Kidney (tissue), 14 donors: ENCODE data around the gene EXOC2. TPM values are rescaled to one million over a fixed set of nuclear protein-coding genes. Genes with fewer than 3 reads are reported as not detected.

ENCODE experiments used
- DNase-seq, 5 donors: peaks; one replicate each; pipeline ENCODE4 v3.0.0-alpha.2; 2013 to 2020
- FAIRE-seq: peaks from 2 replicates; lab custom pipeline; 2012; peaks lifted over from hg19 to GRCh38; lab: Jason Lieb, UNC
- H3K27ac ChIP-seq, 2 donors: one replicate each; pipeline ENCODE4 v1.7.0; 2013; ENCODE audit warnings: low read depth in 2 of 2, low read length in 2 of 2, inconsistent platforms in 1 of 2
- H3K27me3 ChIP-seq: one replicate; pipeline ENCODE4 v1.7.1; 2013; ENCODE audit warnings: low read length, inconsistent platforms; ENCODE audit not compliant: control insufficient read depth, insufficient read depth
- H3K36me3 ChIP-seq, 3 donors: one replicate each; pipeline versions ENCODE4 v1.7.0 to v1.7.1; 2013; ENCODE audit warnings: low read length in 3 of 3, control low read depth in 1 of 3, inconsistent platforms in 1 of 3; ENCODE audit not compliant: insufficient read depth in 3 of 3, control insufficient read depth in 2 of 3
- H3K4me1 ChIP-seq, 3 donors: one replicate each; pipeline versions ENCODE4 v1.7.0 to v1.7.1; 2013; ENCODE audit warnings: low read length in 3 of 3, inconsistent platforms in 1 of 3, low read depth in 1 of 3; ENCODE audit not compliant: control insufficient read depth in 2 of 3, insufficient read depth in 2 of 3
- H3K4me3 ChIP-seq, 3 donors: one replicate each; pipeline versions ENCODE4 v1.7.0 to v1.8.1; 2013; ENCODE audit warnings: low read length in 3 of 3, control low read depth in 1 of 3, inconsistent platforms in 1 of 3
- H3K9ac ChIP-seq, 3 donors: one replicate each; pipeline versions ENCODE4 v1.7.0 to v1.7.1; 2013; ENCODE audit warnings: low read length in 3 of 3, control low read depth in 1 of 3, inconsistent platforms in 1 of 3
- H3K9me3 ChIP-seq, 3 donors: one replicate each; pipeline versions ENCODE4 v1.7.0 to v1.7.1; 2013; ENCODE audit warnings: low read length in 3 of 3, control low read depth in 1 of 3, inconsistent platforms in 1 of 3; ENCODE audit not compliant: control insufficient read depth in 2 of 3, insufficient read depth in 1 of 3
- intact Hi-C: fragments of 100-400 bp; cut with DNase I; formaldehyde crosslinking; loops from one replicate; pipeline ENCODE4 v1.11.1; 2022
- polyA plus RNA-seq: library from polyadenylated mRNA; stranded (reverse); fragments of 350-450 nt; fragmentation: Illumina TruSeq; extraction: RNeasy Lipid Tissue Mini Kit (QIAGEN cat#74804); gene quantifications from one replicate; pipeline ENCODE4 v1.2.3, GENCODE V29; 2014; ENCODE audit warnings: low read depth, low replicate concordance; ENCODE audit not compliant: insufficient read depth
- total RNA-seq: library from RNA; stranded (reverse); fragmentation: NEBNext Ultra II Directional; extraction: Animal tissue kit (Norgen Biotek cat#: 25700); gene quantifications from one replicate; pipeline ENCODE4 v1.2.1, GENCODE V29; 2021
- TF ChIP-seq, protein P1 (sequence below): IDR thresholded peaks from 3 replicates; pipeline ENCODE4 v1.5.1; 2012; ENCODE audit warnings: mild to moderate bottlenecking, moderate library complexity, borderline replicate concordance; ENCODE audit not compliant: insufficient read depth; ENCODE audit errors: extremely low read depth
- donor health status: control.
- donor health status: control.
- donor health status: control.
- donor health status: control.
- donor health status: control.
- donor health status: DM: yes; HTN: yes; CAD: no.
- donor health status: Normal renal cell carcinoma (clear cell type).

The EXOC2 gene
- total and polyA plus RNA-seq, 2 donors from 2014 or later: 8.6 to 21.7 TPM

DNA sequence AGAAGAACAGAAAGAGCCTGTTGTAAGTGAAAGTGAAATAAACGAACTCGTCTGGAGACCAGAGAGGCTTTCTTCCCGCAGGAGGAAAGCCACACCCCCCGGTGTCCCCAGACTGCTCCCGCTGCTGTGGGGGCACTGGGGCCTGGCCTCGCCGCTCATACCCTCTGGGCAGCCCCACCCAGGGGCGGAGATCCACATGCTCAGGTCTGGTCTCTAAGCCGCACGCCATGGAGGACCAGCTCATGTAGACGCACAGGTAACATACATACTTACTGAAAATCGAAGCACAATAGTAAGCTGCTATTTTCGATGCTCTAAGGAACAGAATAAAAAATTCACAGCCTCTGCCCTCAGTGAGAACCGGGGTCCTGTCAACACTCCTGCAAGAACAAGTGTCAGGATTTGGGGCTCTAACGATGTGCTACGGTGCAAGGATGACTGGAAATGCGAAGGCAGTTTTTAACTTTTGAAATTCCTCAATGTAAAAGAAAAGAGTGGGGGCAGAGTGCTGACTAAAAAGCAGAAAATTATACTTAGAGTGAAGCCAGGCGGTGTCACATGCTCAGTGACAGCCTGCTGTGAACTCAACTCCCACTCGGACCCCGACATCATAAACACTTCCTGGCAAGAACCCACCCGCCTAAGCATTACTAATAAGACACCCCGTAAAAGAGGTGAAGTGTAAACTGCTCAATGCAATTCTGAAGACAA lies 190.9 kb downstream of the EXOC2 start:
- DNase-seq (peak in 1 of 5 donors; percentile 12), FAIRE-seq (no peak)
- peaks cover 0 to 2% (median 0%) of the 10 kb centered on the region in 3 donors for H3K36me3 ChIP-seq
- H3K27me3 ChIP-seq: no peaks in the 10 kb centered on the region
- no peak overlapping the region for H3K27ac ChIP-seq
- H3K4me3 ChIP-seq: no peak overlapping the region
- no peaks in the 10 kb centered on the region for H3K9me3 ChIP-seq
- intact Hi-C loops: no loop called here
- TF ChIP-seq, protein P1, sequence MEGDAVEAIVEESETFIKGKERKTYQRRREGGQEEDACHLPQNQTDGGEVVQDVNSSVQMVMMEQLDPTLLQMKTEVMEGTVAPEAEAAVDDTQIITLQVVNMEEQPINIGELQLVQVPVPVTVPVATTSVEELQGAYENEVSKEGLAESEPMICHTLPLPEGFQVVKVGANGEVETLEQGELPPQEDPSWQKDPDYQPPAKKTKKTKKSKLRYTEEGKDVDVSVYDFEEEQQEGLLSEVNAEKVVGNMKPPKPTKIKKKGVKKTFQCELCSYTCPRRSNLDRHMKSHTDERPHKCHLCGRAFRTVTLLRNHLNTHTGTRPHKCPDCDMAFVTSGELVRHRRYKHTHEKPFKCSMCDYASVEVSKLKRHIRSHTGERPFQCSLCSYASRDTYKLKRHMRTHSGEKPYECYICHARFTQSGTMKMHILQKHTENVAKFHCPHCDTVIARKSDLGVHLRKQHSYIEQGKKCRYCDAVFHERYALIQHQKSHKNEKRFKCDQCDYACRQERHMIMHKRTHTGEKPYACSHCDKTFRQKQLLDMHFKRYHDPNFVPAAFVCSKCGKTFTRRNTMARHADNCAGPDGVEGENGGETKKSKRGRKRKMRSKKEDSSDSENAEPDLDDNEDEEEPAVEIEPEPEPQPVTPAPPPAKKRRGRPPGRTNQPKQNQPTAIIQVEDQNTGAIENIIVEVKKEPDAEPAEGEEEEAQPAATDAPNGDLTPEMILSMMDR: no peak
- no peak overlapping the region for H3K9ac ChIP-seq
- no peaks in the 10 kb centered on the region for H3K4me1 ChIP-seq

DNA sequence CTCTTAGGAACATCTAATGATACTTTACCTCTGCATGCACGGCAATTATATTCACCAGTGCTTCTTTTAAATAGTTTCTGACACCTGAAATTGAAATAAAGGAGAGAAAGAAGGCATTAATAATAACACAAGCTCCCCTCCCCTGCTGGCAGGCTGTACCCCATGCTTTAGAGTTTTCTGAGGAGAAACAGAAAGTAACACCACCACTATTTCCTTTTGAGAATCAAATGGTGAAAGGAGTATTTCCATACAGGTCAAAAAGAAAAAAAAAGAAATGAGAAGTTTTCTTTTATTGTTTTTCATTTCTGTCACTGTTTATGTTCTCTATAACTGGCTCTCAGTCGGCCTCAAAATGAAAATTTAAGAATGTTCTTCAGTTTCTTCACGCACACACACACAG lies 193.3 kb downstream of the EXOC2 start:
- DNase-seq (no peak), FAIRE-seq (no peak)
- H3K9me3 ChIP-seq: no peaks in the 10 kb centered on the region
- H3K36me3 ChIP-seq: peaks cover 0 to 9% (median 0%) of the 10 kb centered on the region in 3 donors
- no peaks in the 10 kb centered on the region for H3K27me3 ChIP-seq
- TF ChIP-seq, protein P1: no peak
- H3K4me1 ChIP-seq: no peaks in the 10 kb centered on the region
- H3K27ac ChIP-seq: no peak overlapping the region
- no peak overlapping the region for H3K4me3 ChIP-seq
- no peak overlapping the region for H3K9ac ChIP-seq
- intact Hi-C loops: no loop called here

DNA sequence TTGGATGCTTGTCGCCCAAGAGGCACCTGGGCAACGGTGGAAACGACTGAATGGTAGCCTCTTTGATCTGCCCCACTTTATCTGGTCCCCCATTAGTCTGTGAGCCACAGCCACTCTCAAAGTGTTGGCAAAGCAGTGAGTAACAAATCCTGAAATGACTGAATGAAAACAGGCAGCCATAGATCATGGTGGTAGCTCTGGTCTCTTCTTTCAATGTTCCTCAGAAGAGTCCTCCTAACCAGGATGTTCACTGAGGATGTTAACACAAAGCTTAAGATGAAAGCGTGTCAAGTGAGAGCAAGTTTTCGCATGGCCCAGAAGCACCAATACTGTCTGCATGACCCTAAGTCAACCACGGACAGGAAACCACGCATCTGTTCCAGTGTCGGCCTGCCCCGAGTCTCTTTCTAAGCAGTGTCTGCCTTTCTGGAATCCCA lies 194.1 kb downstream of the EXOC2 start:
- FAIRE-seq (no peak), DNase-seq (no peak)
- intact Hi-C loops: no loop called here
- no peak overlapping the region for H3K4me3 ChIP-seq
- peaks cover 0 to 9% (median 3%) of the 10 kb centered on the region in 3 donors for H3K36me3 ChIP-seq
- H3K4me1 ChIP-seq: no peaks in the 10 kb centered on the region
- H3K9ac ChIP-seq: no peak overlapping the region
- no peaks in the 10 kb centered on the region for H3K9me3 ChIP-seq
- H3K27me3 ChIP-seq: no peaks in the 10 kb centered on the region
- no peak overlapping the region for H3K27ac ChIP-seq
- TF ChIP-seq, protein P1: no peak
